TTC549 (cell line): Measurements from ENCODE around the gene INPP5B.
"Not testable (repeated sequence)": the region's sequence is repeated elsewhere in the genome, so short reads cannot be mapped to it uniquely, and the experiment has no call there.

ENCODE experiments used
- FAIRE-seq: peaks from 2 replicates; lab custom pipeline; 2012; peaks lifted over from hg19 to GRCh38; lab: Jason Lieb, UNC

INPP5B gene

DNA sequence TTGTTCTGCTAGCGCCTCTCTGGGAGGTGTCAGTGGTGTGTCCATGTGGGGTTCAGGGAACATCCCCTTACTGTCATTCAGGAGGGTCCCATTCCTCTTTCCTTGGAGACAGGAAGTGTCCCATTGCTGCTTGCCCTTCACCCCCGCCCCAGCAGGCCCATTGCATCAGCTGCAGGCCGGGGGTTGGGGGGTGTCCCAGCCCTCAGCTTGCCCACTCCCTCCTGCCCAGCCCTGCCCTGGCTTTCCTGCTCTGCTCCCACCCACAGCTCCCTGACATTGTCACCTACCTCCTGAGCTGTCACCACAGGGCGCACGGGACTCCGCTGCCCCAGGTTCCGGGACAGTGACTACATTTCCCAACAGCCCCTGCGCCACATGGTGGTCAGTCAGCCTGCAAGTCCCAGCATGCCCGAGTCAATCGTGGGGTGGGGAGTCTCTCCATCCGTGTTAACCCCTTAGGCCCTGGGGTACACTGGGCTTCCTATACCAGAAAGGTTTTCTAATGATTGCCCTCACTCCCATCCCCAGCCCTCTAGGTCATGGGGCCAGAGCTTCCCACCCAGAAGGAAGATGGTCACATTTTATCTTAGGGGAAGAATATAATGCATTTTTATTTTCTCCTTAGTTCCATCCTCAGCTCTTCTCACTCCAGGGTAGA lies at the start of gene INPP5B:
Gene INPP5B, minus strand, starts transcription at position 351 of the 658 bp plus-strand sequence. CDS start 745 bp downstream, outside the sequence.
- FAIRE-seq: no peak

GRCh38 chr1:37995751-37996345 lies 49.0 kb upstream of the INPP5B start:
- FAIRE-seq: no peak

- no peak for FAIRE-seq
These were observed 48.2 kb upstream of the INPP5B start for GRCh38 chr1:37994886-37995566.

DNA sequence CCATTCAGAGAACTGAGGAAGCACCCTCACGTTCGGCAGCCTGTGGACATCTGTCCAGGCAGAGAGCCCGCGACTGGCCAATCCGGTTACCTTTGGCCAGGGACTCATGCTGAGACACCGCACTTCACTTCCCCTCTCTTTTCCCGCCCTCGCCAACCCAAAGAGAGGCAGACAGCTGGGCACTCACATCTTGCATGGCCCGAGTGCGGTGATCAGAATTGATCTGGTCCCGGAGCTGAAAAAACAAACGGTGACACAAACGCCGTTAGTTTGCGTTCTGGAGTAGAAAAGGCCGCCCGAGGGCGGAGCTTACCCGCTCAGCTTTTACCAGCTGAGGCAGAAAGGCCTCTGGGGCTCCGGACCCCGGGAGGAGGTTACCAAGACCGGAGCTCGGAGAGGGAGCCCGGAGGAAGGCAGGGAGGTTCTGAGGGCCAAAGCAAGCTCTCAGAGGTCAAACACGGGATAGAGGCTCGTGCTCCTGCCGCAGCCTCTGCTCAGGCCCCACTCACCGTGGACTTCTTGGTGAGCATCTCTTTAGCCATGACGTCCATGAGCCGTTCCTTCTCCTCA lies 42.6 kb upstream of the INPP5B start:
- FAIRE-seq: no peak

DNA sequence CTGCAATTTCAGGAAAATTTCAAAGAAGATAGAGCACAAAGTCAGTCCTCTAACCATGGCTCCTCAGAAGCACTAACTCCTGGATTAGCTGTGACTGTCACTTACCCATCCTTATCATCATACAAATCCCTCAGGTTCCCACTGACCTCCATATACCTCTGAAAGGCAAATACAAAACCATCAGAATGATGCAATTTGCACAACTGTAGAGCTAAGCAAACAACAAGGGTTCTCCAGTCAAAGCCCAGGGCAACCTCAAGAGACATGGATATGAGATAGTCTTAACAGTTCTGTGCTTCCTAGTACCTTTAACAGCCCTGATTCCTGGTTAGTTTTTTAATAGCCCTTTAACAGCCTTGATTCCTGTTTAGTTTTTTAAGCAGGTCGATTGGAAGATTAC lies 40.8 kb upstream of the INPP5B start:
- no peak for FAIRE-seq

GRCh38 chr1:37983546-37983945 lies 36.7 kb upstream of the INPP5B start:
- no peak for FAIRE-seq

- FAIRE-seq: no peak
These were observed 31.7 kb upstream of the INPP5B start for GRCh38 chr1:37978541-37978940.

- peak; percentile 11 for FAIRE-seq
These were observed 28.2 kb upstream of the INPP5B start for GRCh38 chr1:37975083-37975482.

DNA sequence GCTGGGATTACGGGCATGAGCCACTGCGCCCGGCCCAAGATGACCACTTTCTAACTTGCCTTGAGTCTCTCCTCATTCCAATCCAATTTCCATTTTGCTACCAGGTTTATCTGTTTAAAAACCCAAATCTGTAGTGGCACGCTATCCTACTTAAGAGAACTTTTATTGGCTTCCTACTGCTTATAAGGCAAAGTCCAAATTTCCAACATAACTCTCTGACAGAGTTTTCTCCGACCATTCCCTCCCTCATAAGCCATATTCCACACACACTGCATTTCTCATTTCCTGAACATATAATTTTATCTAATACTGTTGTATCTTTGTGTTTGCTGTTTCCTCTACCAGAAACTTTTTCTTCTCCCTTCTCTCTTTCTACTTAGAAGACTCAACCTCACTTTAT lies 27.7 kb upstream of the INPP5B start:
- no peak for FAIRE-seq

DNA sequence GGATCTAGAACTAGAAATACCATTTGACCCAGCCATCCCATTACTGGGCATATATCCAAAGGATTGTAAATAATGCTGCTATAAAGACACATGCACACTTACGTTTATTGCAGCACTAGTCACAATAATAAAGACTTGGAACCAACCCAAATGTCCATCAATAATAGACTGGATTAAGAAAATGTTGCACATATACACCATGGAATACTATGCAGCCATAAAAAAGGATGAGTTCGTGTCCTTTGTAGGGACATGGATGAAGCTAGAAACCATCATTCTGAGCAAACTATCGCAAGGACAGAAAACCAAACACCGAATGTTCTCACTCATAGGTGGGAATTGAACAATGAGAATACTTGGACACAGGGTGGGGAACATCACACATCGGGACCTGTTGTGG lies 26.8 kb upstream of the INPP5B start:
- not testable (repeated sequence) for FAIRE-seq

GRCh38 chr1:37965301-37965700 lies 18.4 kb upstream of the INPP5B start:
- no peak for FAIRE-seq

GRCh38 chr1:37964106-37964505 lies 17.3 kb upstream of the INPP5B start:
- FAIRE-seq: not testable (repeated sequence)

GRCh38 chr1:37958690-37959089 lies 11.8 kb upstream of the INPP5B start:
- FAIRE-seq: no peak

- FAIRE-seq: no peak
These were observed 8.8 kb upstream of the INPP5B start for GRCh38 chr1:37955685-37956084.

DNA sequence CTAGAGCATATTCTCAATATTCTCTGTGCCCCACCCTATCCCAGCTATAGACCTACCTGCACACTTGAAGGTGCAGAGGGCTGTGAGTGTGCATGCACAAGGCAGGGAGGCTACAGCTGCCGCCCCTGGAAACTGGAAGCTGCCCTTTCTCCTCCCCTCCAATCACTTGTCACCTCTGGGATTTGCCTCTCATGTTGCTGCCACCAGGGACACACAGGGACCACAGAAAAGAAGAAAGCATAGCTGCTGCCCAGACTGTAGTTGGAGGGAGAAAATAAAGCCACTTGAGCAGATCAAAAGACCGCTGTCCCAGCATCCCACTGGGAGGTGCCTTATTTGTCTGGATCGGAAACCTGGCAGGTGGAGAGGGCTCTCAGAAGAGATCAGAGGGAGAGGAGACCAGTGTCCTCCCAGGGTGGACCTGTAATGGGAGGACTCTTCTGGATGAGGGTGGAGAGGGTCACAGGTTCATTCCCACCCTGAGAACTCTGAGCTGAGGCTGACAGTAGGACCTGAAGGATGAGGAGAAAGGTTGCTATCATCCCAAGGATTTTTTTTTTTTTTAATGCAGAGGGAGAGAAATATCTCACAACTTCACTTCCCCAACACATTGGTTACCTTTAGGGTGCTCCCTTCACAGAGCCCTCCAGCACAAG lies 7.6 kb upstream of the INPP5B start:
- FAIRE-seq: no peak

DNA sequence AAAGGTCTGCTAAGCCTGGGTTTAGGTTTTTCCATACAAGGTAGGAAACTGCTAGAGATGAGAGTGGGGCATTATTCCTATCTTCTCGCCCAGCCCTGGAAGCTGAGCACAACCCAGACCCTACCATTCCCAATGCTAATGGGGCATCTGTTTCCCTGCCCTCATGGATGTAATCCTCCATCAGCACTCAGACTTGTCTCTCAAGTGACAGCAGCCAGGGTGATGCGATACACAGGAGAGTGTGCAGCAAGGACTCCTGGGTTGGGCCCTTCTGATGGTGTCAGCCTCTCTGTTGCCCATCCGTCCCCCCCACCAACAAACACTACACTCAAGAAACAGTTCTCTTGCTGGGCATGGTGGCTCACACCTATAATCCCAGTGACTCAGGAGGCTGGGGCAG lies 5.9 kb upstream of the INPP5B start:
- FAIRE-seq: no peak

- FAIRE-seq: no peak
These were observed 5.2 kb upstream of the INPP5B start for GRCh38 chr1:37951783-37952624.

GRCh38 chr1:37951041-37951782 lies 4.4 kb upstream of the INPP5B start:
- FAIRE-seq: no peak

DNA sequence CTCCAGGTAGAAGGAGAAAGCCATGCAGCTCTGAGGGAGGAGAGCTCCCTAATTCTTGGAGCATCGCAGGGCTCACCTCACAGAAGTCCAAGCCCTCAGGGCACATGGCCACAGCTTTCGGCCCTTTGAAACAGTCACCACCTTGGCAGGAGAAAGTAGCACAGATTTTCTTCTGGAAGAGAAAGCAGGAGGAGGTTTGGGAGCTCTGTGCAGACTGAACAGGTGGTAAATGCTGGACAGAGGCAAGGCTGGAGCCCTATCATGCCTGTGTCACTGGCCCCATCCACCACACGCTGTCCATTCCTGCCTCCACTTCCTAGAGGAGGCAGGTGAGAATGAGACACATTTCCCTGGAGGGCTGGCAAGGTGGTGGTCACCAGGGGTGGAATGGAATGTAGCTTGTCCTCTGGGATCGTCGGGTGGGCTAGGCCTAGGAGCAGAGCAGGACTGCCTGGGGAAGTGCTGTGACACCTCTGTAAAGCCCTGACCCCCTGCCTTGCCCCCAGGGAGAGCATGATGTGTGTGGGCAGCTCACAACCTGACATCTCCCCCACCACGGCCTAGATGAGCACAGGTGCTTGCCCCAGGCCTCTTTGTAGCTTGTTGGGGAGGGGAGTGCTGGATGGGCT lies 2.8 kb upstream of the INPP5B start:
- no peak for FAIRE-seq

DNA sequence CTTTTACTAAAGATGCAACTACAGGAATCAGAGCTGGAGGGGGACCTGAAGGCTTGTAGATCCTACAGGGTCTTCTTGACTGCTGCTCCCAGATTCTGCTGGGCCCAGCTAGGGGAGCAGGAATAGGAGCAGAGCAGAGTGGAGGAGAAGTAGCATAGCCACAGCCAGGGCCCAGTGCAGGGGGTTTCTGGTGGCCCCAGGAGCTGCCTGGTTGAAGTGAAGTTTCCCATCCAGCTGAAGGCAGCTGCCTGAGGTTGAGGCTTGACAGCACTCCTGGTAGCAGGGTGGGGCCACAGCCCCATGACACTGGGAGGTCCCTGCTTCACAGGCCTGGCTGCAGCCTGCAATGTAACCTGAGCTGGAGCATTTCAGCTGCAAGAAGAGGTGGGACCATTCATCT lies 2.0 kb upstream of the INPP5B start:
- no peak for FAIRE-seq

GRCh38 chr1:37948166-37948565 lies 1.3 kb upstream of the INPP5B start:
- no peak for FAIRE-seq
